ENCODE measurements around the gene KCTD15.

DNA sequence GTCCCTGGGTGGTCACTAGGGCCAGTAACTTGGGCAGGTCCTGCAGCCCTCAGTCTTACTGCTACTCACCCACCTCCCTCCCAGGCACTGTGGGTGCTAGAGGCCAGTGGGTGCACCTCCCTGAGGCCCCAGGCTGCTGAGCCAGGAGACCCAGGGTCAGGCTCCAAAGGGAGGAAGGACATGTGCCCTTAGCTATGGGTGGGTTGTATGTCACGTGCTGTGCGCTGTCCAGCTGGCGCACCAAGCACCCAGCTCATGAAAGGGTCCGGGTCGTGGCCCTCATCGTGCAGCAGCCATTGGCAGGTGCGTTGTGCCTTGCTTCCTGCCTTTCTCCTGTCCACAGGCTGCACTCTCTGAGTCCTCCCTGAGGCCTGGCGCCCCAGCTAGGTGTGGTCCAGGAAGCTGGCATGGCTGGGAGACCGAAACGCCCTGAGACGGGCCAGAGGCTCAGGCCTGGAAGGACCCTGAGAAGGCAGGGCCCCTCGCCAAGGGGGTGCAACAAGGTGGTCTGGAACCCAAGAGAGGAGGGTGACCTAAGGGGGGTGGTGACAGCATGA is 47.0 kb upstream of the KCTD15 start:
- no peak for TF ChIP-seq EZH2 (IDR thresholded peaks at IDR 0.05; ENCODE audit: borderline replicate concordance, insufficient read depth, low read depth, low read length, poor library complexity, severe bottlenecking)
- TF ChIP-seq, protein P1, sequence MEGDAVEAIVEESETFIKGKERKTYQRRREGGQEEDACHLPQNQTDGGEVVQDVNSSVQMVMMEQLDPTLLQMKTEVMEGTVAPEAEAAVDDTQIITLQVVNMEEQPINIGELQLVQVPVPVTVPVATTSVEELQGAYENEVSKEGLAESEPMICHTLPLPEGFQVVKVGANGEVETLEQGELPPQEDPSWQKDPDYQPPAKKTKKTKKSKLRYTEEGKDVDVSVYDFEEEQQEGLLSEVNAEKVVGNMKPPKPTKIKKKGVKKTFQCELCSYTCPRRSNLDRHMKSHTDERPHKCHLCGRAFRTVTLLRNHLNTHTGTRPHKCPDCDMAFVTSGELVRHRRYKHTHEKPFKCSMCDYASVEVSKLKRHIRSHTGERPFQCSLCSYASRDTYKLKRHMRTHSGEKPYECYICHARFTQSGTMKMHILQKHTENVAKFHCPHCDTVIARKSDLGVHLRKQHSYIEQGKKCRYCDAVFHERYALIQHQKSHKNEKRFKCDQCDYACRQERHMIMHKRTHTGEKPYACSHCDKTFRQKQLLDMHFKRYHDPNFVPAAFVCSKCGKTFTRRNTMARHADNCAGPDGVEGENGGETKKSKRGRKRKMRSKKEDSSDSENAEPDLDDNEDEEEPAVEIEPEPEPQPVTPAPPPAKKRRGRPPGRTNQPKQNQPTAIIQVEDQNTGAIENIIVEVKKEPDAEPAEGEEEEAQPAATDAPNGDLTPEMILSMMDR (IDR thresholded peaks at IDR 0.05), result no peak
